GM18951 (cell line): ENCODE results near the gene CXCL16.

ENCODE experiments used
- POLR2A ChIP-seq: IDR thresholded peaks from 4 replicates; pipeline ENCODE4 v1.6.1; 2011; ENCODE audit warnings: mild to moderate bottlenecking; ENCODE audit not compliant: insufficient read length, insufficient read depth; ENCODE audit errors: extremely low read depth
- in situ Hi-C: fragments of 300-500 bp; cut with MboI; formaldehyde crosslinking; loops from one replicate; pipeline ENCODE4 v1.12.0; 2022; ENCODE audit warnings: low sequenced_read_pairs, mixed read lengths, inconsistent platforms; ENCODE audit not compliant: unreplicated experiment

Gene CXCL16

GRCh38 chr17:4769628-4770027 is 29.9 kb upstream of the CXCL16 start:
- in situ Hi-C loops = no loop called here
- TF ChIP-seq POLR2A = no peak

DNA sequence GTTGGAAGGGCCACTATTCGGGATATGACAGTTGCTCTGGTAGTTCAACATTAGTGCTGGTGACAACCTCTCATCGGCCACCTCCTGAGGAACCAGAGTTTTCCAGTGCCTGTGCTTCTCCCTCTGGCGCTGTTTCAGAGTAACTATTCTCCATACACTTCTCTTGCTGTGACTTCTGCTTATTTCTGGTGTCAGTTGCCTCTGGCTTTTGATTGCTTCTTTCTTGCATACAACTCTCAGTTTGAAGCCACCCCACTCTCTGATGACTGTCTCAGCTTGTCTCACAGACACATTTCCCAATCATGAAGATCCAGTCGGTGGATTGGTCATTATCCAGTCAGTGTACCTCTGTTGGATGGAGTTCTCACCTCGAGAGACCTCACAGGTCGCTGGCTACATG is 28.6 kb upstream of the CXCL16 start:
- TF ChIP-seq POLR2A = no peak

DNA sequence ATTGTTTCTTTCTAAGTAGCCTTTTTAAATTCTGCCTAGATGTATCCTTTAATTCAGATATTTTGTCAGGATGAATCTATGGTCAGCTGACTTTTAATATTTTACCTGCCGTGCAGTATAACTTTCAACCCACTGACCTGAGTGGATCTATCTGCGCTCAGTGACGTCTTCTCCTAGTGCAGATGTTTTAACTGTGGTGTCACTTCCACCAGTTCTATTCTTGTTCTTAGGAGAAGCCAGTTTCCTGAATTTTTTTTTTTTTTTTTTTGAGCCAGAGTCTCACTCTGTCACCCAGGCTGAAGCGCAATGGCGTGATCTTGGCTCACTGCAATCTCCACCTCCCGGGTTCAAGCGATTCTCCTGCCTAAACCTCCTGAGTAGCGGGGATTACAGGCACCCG is 27.0 kb upstream of the CXCL16 start:
- TF ChIP-seq POLR2A = no peak
- in situ Hi-C loops = no loop called here

More for the DNA sequence above, 28.6 kb upstream of the CXCL16 start:
- in situ Hi-C loops = no loop called here

GRCh38 chr17:4766201-4766600 is 26.5 kb upstream of the CXCL16 start:
- in situ Hi-C loops = no loop called here
- TF ChIP-seq POLR2A = no peak

GRCh38 chr17:4764595-4764994 is 24.9 kb upstream of the CXCL16 start:
- in situ Hi-C loops = no loop called here
- TF ChIP-seq POLR2A = no peak

DNA sequence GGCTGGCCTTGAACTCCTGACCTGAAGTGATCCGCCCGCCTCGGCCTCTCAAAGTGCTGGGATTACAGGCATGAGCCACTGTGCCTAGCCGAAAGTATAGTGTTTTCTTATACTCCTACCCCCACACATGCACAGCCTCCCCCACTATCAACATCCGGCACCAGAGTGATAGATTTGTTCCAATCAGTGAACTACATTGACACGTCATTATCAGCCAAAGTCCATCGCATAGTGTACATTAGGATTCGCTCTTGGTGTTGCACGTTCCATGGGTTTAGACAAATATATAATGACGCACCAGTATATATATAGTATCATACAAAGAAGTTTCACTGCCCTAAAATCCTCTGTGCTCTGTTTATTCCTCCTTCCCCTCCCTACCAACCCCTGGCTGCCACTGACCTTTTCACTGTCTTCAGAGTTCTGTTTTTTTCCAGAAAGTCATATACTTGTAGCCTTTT is 20.1 kb upstream of the CXCL16 start:
- in situ Hi-C loops = no loop called here
- TF ChIP-seq POLR2A = no peak

GRCh38 chr17:4753392-4753791 is 13.7 kb upstream of the CXCL16 start:
- no peak for TF ChIP-seq POLR2A
- in situ Hi-C loops = no loop called here

GRCh38 chr17:4751932-4752331 is 12.2 kb upstream of the CXCL16 start:
- no peak for TF ChIP-seq POLR2A
- in situ Hi-C loops = no loop called here

DNA sequence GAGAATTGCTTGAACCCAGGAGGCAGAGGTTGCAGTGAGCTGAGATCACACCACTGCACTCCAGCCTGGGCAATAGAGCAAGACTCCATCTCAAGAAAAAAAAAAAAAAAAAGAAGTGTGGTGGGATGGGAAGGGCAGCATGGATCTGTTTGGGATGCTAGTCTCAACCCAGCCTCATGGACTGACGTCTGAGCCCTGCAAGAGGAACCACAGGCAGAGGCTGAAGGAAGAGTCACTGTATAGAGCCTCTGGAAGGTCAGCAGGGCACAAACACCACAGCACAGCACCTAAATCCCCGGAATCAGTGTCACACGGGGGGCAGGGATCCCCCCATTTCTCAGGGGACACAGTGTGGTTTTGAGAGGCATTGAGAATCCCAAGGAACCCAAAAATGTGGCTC is 10.9 kb upstream of the CXCL16 start:
- TF ChIP-seq POLR2A = no peak
- in situ Hi-C loops = no loop called here

DNA sequence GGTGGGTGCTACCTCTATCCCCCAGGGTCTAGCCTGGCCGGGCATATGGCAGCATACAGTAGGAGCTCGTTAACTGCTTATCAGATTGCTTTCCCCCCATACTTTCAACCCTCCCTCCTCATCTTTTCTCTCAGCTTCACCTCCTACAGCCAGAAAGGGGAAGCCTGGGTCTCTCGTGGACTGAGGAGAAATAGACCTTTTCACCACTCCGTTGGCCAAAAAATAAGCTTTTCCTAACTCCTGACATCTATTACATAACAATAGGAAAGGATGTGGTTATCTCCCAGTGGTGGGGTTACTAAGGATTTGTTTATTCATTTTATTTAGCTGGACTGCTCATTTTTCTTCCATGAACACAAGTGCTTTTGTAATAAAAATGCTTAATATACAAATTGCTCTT is 9.0 kb upstream of the CXCL16 start:
- in situ Hi-C loops = no loop called here
- no peak for TF ChIP-seq POLR2A

DNA sequence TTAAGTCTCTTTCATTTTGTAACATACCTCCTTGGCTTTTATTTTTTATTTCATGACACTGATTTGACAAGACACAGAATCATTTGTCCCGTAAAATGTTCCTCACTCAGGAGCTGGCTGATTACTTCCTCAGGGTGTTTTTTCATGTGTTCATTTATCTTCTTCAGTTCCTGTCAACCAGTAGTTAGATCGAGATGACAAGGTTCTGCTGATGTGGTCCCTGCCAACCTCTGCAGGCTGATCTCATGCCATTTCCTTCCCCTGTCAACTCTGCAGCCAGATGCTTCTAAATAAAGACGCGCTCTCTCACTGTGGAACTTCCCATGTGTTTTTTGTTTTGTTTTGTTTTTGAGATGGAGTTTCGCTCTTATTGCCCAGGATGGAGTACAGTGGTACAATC is 8.1 kb upstream of the CXCL16 start:
- in situ Hi-C loops = no loop called here
- no peak for TF ChIP-seq POLR2A

DNA sequence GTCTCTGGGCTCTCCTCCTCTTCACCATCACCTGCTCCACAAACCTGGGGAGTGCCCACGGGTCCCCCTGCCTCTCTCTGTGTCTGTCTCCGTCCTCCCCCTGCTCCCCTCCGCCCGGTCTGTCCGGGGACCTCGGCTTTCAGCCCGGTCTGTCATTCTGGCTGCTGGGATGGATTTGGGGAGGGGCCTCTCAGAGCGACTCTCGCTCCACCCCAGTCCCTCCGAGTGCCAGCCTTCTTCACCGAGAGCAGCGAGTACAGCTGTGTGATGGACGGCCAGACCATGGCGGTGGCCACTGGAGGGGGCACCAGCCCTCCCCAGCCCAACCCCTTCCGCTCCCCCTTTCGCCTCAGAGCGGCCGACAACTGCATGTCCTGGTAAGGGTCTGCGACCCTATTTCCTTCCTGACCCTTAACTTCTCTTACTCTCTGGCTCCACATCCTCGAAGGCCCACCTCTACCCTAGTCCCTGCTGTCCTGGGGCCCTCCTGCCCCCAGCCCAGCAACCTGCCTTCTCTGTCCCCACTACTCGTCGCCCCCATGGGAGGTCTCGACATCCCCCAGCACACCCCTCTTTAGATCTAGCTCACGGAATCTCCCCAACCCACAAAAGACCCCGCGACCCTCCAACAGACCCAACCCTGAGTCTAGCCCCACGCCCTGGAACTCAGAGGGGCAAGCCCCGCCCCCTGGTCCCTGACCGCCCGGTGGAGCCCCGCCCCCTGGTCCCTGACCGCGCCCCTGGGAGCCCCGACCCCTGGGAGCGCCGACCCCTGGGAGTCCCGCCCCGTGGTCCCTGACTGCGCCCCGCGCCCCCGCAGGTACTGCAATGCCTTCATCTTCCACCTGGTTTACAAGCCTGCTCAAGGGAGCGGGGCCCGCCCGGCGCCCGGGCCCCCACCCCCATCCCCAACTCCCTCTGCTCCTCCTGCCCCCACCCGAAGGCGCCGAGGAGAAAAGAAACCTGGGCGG is 5.6 kb upstream of the CXCL16 start:
- in situ Hi-C loops = no loop called here

DNA sequence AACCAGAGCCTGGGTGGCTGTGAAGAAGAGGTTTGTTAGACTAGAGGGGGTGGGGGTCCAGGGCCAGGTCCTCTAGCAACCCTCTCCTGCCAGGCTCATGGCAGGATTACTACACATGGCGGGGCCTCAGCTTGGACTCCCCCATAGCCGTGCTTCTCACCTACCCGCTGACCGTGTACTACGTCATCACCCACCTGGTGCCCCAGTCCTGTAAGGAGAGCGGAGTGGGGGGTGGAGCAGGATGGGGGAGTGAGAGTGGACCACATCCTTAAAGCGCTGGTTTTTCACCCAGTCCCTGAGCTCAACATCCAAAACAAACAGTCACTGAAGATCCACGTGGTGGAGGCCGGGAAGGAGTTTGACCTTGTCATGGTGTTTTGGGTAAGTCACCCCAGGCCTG is 4.2 kb upstream of the CXCL16 start:
- in situ Hi-C loops = no loop called here

More for the DNA sequence above, 5.6 kb upstream of the CXCL16 start:
- no peak for TF ChIP-seq POLR2A

DNA sequence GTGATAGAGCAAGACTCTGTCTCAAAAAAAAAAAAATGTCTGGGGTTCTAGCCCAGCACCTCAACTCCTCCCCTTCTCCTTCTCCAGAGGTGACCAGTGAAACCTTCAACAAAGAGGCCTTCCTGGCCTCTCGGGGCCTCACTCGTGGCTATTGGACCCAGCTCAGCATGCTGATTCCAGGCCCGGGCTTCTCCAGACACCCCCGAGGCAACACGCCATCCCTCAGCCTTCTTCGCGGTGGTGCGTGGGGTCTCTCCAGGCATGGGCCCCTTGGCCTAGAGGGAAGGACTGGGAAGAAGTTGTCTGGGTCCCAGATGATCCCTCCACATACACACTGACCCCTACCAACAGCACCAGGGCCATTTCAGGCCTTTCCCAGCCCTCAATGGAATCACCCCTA is 3.5 kb upstream of the CXCL16 start:
- in situ Hi-C loops = no loop called here

More for the DNA sequence above, 4.2 kb upstream of the CXCL16 start:
- no peak for TF ChIP-seq POLR2A

More for the DNA sequence above, 3.5 kb upstream of the CXCL16 start:
- no peak for TF ChIP-seq POLR2A
